HuH-7.5 (cell line): Measurements from ENCODE around the gene ME3.
"Not testable (repeated sequence)": the region's sequence is repeated elsewhere in the genome, so short reads cannot be mapped to it uniquely, and the experiment has no call there.

Source experiments
- DNase-seq: peaks from one replicate; pipeline ENCODE4 v3.0.0; 2011; ENCODE audit warnings: low spot score

ME3 gene

GRCh38 chr11:86459682-86460460, 212.5 kb downstream of the ME3 start:
- no peak for DNase-seq

- no peak for DNase-seq
Measured at GRCh38 chr11:86459002-86459385, 213.4 kb downstream of the ME3 start.

- no peak for DNase-seq
Measured at GRCh38 chr11:86458294-86459001, 214.0 kb downstream of the ME3 start.

GRCh38 chr11:86456075-86456939, 216.1 kb downstream of the ME3 start:
- DNase-seq, result peak; percentile 65

GRCh38 chr11:86453290-86454030, 219.0 kb downstream of the ME3 start:
- no peak for DNase-seq

- DNase-seq, result no peak
Measured at GRCh38 chr11:86449993-86450629, 222.3 kb downstream of the ME3 start.

GRCh38 chr11:86447763-86448480, 224.5 kb downstream of the ME3 start:
- DNase-seq, result no peak

- no peak for DNase-seq
Measured at GRCh38 chr11:86446924-86447285, 225.5 kb downstream of the ME3 start.

GRCh38 chr11:86446163-86446923, 226.1 kb downstream of the ME3 start:
- no peak for DNase-seq

GRCh38 chr11:86444981-86445380, 227.4 kb downstream of the ME3 start:
- DNase-seq, result no peak

- DNase-seq, result no peak
Measured at GRCh38 chr11:86443415-86443814, 229.0 kb downstream of the ME3 start.

- DNase-seq, result no peak
Measured at GRCh38 chr11:86442827-86443226, 229.6 kb downstream of the ME3 start.

- DNase-seq, result no peak
Measured at GRCh38 chr11:86442420-86442819, 230.0 kb downstream of the ME3 start.

- DNase-seq, result no peak
Measured at GRCh38 chr11:86440843-86441242, 231.6 kb downstream of the ME3 start.

GRCh38 chr11:86440305-86440716, 232.1 kb downstream of the ME3 start:
- no peak for DNase-seq

- no peak for DNase-seq
Measured at GRCh38 chr11:86438685-86439084, 233.7 kb downstream of the ME3 start.

GRCh38 chr11:86435711-86436110, 236.7 kb downstream of the ME3 start:
- DNase-seq, result no peak

- not testable (repeated sequence) for DNase-seq
Measured at GRCh38 chr11:86433361-86434095, 238.9 kb downstream of the ME3 start.

- DNase-seq, result no peak
Measured at GRCh38 chr11:86431258-86431657, 241.2 kb downstream of the ME3 start.
